ENCODE data around the gene NUTF2. TPM values are rescaled to one million over a fixed set of nuclear protein-coding genes. Genes with fewer than 3 reads are reported as not detected.
A peak's percentile ranks its signal among the peaks of the same experiment; 100 is the strongest.

NUTF2 gene
- total RNA-seq, 1 donor from 2014 or later = 65.2 TPM

DNA sequence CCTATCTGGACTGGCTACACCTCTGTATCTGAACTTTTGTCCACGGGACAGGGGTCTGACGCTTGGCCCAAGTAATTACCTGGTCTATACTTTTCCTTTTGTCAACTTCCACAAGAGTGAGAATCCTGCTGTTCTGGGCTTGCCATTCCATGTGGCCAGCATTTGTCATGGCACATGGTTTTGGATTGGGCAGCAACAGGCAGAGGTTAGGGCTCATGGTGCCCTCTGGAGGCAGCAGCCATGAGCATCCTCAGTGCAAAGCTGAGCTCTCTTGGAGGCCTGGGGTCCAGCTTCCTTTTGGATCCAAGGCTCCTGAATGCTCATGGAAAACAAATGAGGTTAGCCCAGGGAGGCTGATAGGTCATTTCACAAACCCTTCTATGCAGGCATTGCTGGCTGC, 18.6 kb downstream of the NUTF2 start:
- peak; percentile 51 for ATAC-seq

DNA sequence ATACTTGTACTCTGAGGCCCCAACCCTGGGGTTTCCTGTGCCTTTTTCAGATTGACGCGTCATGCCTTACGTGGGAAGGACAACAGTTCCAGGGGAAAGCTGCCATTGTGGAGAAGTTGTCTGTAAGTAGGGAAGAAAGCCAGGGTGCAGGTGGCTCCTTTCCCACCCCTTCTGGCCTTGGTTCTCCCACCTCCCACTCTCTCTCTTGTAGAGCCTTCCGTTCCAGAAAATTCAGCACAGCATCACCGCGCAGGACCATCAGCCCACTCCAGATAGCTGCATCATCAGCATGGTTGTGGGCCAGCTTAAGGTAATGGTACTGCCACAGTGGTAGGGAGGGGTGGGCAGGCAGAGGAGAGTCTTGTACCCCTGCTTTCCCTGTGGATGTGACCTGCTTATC, 21.6 kb downstream of the NUTF2 start:
- no peak for ATAC-seq

DNA sequence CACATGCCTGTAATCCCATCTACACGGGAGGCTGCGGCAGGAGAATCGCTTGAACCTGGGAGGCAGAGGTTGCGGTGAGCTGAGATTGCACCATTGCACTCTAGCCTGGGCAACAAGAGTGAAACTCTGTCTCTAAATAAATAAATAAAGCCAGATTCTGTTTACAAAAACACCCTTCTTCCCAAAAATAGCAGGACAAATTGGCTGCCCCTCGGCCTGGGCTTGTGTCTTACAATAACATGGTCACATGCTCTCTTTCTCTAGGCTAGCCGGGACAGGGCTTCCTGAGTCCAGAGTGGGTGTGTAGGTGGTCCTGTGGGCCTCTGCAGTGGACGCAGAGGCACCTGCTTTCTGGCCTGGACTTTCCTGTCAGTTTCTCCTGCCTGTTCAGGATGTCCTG, 22.9 kb downstream of the NUTF2 start:
- ATAC-seq = no peak

DNA sequence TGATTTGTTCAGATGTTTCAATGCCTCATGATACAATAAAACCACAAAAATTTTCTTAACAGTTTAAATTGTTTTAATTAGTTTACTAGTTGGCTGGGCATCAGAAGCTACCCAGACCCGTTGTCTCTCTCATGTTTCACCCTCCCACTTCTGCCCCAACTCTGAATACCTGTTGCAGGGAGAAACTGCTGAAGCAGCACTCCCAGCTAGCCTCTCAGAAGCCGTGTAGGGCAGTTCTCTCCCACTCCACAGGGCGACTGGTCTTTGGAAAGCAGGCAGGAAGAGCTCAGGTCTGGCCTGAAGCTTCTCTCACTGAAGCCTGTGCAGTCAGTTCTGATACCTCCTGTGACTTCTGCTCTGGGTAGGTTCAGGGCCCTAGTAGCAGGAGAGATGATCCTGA, 24.5 kb downstream of the NUTF2 start:
- ATAC-seq = no peak

GRCh38 chr16:67872131-67872630, 25.4 kb downstream of the NUTF2 start:
- no peak for ATAC-seq

DNA sequence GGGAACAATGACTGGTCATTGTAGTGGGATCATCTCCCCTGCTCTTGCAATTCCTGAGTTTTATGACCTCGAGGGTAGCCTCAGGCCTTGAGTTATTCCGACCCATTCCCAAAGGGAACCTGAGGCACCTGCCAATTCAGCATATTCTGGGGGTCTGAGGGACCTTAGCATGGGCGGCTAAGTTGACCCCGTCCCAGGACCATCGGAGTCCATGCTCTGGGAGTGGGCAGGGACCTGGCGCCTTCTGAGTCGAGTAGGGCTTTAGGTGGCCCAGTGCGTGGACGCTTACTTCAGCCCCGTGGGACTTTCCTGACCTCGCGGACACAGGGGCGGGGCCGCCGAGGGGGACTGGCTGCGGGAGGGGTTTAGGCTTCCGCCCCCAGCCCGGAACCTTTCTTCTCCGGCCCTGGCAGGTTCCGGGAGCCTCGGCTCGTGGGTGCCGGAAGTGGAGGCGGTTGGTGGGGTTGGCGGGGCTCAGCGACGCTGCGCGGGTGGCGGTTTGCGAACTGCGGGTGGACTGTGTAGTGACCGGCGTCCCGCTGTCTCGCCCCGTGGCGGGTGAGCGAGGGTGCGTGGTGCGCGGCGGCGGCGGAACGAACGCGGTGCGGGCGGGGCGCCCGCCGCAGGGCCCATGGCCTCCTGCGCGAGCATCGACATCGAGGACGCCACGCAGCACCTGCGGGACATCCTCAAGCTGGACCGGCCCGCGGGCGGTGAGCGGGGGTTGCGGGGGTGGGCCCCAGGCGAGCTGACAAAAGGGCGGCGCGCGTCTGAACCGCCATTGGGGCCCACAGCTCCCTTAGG, 26.1 kb downstream of the NUTF2 start, which contains the start of gene EDC4:
Gene EDC4, plus strand, starts transcription at position 422 of the 804 bp plus-strand sequence. Its CDS starts 210 bp downstream, at position 632.
- peak; percentile 76 for ATAC-seq

DNA sequence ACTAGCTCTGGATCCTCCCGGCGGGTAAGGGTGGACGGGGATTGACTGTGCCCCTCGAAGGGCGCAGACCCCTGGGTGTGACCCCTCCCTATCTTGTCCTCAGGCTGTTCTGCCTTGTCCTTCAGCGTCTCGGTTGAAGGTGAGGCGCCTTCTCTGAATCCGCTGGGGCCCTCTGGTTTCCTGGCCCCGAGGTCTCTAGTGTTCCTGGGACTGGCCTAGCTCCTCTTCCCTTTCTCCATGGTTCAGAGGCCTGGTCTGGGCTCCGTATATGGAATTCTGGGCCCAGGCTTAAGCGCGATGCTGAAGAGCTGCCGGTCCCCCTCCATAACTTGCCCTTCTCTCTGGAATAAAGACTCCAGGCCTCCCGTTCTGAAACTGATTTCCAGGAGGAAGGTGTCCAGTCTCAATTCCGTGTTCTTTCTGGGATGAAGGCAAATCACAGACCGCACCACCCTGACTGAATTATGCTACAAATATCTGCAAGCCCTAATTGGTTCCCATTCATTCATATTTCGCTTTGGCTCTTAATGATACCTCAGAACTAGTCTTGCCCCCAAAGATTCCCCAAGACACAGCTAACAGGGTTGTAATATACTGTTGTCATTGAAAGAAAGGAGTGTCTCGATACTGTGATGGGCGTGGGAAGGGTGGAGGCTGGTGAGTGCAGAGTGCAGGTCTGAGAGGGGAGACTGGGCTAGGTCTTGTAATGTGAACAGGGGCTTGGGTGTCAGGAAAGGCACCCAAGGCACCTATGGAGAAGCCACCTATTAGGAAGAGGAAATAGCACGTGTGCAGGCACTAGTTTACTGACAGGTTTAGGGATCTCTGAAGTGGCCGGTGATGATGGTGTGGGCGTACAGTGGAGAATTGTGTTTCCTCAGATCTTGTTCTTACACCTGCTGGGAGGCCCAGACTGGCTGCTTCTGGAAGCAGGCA, 27.0 kb downstream of the NUTF2 start:
- ATAC-seq = peak; percentile 35

DNA sequence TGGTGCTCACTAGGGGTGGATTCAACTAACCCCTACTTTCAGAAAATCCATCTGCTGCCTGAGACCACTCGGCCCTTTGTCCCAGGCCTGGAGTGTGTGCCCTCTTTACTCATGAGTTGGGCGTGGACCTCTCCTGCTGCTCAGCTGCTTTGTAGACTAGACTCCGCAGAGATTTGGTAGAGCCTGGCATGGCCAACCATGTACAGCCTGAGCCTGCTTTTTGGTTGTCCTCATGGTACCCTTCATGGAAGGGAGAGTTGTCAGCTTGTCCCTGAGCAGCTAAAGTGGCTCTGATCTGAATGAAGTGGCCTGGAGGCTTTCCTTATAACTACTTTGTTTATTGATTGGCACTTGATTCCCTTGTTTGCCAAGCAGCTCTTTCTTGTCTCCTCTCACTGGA, 27.6 kb downstream of the NUTF2 start:
- peak; percentile 5 for ATAC-seq

GRCh38 chr16:67877064-67877463, 30.3 kb downstream of the NUTF2 start:
- no peak for ATAC-seq

DNA sequence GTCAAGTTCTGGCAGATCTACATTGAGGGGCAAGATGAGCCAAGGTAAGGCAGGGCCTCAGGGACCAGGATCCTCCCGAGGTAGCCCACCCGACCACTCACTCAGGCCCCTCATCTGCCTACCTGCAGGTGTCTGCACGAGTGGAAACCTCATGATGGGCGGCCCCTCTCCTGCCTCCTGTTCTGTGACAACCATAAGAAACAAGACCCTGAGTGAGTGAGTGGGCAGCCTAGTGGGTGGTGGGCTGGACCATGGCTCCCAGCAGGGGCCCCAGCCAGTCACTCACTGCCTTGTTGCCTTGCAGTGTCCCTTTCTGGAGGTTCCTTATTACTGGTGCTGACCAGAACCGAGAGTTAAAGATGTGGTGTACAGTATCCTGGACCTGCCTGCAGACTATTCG, 31.5 kb downstream of the NUTF2 start:
- no peak for ATAC-seq

DNA sequence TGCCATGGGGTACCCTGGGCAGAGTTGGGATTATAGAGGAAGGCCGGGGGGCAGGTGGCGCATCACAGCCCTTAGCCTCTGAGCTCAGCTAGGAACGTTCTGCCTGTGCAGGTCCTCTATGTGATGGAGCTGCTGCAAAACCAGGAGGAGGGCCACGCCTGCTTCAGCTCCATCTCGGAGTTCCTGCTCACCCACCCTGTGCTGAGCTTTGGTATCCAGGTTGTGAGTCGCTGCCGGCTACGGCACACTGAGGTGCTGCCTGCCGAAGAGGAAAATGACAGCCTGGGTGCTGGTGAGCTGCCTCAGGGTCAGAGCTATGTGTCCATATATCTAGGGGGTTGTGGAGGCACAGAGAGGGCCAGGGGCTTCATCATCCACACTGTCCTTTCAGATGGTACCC, 32.1 kb downstream of the NUTF2 start:
- no peak for ATAC-seq

DNA sequence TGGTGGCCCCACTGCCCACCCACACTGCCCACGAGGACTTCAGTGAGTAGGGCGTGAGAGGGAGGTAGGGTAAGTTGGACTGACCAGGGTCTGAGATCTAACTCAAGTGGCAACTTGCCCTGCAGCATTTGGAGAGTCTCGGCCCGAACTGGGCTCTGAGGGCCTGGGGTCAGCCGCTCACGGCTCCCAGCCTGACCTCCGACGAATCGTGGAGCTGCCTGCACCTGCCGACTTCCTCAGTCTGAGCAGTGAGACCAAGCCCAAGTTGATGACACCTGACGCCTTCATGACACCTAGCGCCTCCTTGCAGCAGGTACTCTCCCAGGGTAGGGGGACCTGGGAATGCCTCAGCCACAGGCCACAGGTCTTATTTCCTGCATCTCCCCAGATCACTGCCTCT, 32.7 kb downstream of the NUTF2 start:
- ATAC-seq = no peak

DNA sequence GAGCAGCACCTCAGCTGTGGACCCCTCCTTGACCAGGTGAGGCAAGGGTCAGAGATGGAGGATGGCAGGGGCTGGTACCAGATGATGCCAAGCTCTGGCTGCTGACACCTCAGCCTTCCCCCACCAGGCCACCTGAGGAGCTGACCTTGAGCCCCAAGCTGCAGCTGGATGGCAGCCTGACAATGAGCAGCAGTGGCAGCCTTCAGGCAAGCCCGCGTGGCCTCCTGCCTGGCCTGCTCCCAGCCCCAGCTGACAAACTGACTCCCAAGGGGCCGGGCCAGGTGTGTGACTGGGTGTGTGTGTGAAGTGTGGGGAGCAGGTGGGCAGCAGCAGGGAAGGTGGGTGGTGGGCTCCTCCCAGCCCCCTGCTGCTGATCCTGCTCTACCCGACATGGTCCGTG, 33.2 kb downstream of the NUTF2 start:
- ATAC-seq = no peak

DNA sequence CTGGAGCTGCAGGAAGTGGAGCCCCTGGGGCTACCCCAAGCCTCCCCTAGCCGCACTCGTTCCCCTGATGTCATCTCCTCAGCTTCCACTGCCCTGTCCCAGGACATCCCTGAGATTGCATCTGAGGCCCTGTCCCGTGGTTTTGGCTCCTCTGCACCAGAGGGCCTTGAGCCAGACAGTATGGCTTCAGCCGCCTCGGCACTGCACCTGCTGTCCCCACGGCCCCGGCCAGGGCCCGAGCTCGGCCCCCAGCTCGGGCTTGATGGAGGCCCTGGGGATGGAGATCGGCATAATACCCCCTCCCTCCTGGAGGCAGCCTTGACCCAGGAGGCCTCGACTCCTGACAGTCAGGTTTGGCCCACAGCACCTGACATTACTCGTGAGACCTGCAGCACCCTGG, 33.9 kb downstream of the NUTF2 start:
- no peak for ATAC-seq

- no peak for ATAC-seq
Measured at GRCh38 chr16:67881621-67882161, 35.0 kb downstream of the NUTF2 start.

DNA sequence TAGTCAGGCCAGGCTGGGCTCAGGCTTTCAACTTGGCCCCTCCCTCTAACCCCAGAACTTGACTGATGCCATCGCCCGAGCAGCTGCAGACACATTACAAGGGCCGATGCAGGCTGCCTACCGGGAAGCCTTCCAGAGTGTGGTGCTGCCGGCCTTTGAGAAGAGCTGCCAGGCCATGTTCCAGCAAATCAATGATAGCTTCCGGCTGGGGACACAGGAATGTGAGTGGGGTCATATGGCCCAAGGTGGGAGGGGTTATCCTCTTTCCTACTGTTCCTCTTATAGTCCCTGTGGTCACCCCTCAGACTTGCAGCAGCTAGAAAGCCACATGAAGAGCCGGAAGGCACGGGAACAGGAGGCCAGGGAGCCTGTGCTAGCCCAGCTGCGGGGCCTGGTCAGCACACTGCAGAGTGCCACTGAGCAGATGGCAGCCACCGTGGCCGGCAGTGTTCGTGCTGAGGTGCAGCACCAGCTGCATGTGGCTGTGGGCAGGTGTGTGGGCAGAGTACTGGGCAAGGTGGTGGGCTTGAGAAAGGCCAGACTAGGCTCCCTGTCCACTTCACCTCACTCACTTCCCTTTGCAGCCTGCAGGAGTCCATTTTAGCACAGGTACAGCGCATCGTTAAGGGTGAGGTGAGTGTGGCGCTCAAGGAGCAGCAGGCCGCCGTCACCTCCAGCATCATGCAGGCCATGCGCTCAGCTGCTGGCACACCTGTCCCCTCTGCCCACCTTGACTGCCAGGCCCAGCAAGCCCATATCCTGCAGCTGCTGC, 35.8 kb downstream of the NUTF2 start:
- no peak for ATAC-seq

- ATAC-seq = no peak
Measured at GRCh38 chr16:67883146-67883871, 36.6 kb downstream of the NUTF2 start.

GRCh38 chr16:67883872-67884261, 37.1 kb downstream of the NUTF2 start:
- peak; percentile 60 for ATAC-seq

DNA sequence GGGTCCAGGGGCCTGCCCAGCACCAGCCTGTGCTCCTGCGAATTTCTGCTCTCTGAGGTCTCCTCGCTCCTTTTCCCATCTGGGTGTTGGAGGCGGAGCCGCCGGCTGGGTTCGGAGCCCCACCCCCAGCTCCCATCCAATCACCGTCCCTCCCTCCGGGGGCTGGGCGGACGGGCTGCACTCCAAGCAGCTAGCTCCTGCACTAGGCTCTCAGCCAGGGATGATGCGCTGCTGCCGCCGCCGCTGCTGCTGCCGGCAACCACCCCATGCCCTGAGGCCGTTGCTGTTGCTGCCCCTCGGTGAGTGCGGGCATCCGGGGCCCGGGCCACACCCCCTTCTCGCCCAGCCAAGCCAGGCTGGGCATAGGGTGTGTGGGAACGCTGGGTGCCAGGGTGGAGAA, 38.0 kb downstream of the NUTF2 start, which contains the start of gene NRN1L:
Gene NRN1L, plus strand, starts transcription at position 202 of the 400 bp plus-strand sequence. Its CDS starts 19 bp downstream, at position 221.
- peak; percentile 88 for ATAC-seq

DNA sequence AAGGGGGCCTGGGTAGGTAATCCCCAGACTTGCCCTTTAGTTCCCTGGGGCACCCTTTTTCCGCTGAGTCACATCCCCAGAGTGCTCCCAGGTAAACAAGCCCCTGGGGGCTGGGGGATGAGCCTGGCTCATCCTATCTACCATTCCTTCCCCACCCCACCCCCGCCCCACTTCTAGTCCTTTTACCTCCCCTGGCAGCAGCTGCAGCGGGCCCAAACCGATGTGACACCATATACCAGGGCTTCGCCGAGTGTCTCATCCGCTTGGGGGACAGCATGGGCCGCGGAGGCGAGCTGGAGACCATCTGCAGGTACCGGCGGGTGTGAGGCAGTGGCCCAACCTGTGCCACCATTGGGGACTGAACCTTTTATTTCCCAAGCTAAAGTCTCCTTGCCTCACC, 38.8 kb downstream of the NUTF2 start:
- ATAC-seq = no peak

DNA sequence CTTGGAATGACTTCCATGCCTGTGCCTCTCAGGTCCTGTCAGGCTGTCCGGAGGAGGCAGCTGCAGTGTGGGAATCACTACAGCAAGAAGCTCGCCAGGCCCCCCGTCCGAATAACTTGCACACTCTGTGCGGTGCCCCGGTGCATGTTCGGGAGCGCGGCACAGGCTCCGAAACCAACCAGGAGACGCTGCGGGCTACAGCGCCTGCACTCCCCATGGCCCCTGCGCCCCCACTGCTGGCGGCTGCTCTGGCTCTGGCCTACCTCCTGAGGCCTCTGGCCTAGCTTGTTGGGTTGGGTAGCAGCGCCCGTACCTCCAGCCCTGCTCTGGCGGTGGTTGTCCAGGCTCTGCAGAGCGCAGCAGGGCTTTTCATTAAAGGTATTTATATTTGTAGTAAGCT, 39.2 kb downstream of the NUTF2 start:
- ATAC-seq = no peak
